Measurements from ENCODE around the gene VCPKMT.

The VCPKMT gene

DNA sequence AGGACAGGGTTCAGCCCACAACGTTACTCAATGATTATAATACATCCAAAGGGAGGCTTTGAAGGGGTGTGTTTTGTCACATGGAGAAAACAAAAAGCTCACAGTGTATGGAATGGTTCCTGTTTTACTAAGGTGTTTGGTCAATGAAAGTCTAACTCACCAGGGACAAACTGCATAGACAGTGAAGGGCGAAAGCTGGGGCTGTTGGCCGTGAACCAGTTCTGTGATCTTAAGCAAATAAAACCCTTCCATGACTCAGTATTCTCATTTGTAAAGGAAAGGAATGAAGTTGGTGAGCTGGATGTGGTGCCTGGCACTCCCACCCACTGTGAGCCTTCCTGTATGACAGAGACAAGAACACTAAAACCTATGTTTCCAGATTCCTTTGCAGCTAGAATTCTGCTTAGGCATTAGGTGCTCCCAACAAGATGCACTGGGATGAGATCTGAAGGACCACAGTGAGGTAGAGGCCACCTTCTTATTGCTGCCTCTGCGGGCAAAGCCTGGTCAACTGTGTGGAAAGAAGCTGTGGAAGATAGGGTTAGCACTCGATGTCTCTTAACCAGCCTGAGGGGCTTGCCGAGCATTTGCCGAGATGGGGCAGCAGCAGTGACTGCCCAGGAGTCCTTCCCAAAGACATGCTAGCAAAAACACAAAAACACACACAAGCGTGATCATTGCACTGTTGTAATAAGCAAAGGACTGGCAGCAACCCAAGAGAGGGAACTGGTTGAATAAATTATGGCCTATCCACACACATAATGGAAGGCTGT is 48.5 kb downstream of the VCPKMT start:
- H3K4me1 Mint-ChIP-seq = peaks cover 56 to 75% of the 10 kb centered on the region in 2 donors

GRCh38 chr14:50065583-50065982 is 50.8 kb downstream of the VCPKMT start:
- peak overlapping the region; percentile 100 for H3K27ac Mint-ChIP-seq
- H3K4me3 Mint-ChIP-seq = peak overlapping the region in 1 of 2 donors; percentile 46
- DNase-seq (no peak), ATAC-seq (replicated peaks) (no peak)
- peaks cover 11 to 15% of the 10 kb centered on the region in 2 donors for H3K36me3 Mint-ChIP-seq
- H3K4me1 Mint-ChIP-seq = peaks cover 62 to 75% of the 10 kb centered on the region in 2 donors
- H3K27me3 Mint-ChIP-seq = no peaks in the 10 kb centered on the region
- no peaks in the 10 kb centered on the region for H3K9me3 Mint-ChIP-seq

More for the DNA sequence above, 48.5 kb downstream of the VCPKMT start:
- H3K36me3 Mint-ChIP-seq = peaks cover 9 to 16% of the 10 kb centered on the region in 2 donors
- DNase-seq (no peak), ATAC-seq (replicated peaks) (no peak)
- H3K9me3 Mint-ChIP-seq = no peaks in the 10 kb centered on the region
- peak overlapping the region; percentile 75 for H3K27ac Mint-ChIP-seq
- no peak overlapping the region for H3K4me3 Mint-ChIP-seq
- H3K27me3 Mint-ChIP-seq = no peaks in the 10 kb centered on the region

GRCh38 chr14:50064993-50065392 is 51.4 kb downstream of the VCPKMT start:
- ATAC-seq (replicated peaks) (peak; percentile 64 to 69), DNase-seq (peak; percentile 79)
- H3K27ac Mint-ChIP-seq = peak overlapping the region; percentile 100
- no peaks in the 10 kb centered on the region for H3K9me3 Mint-ChIP-seq
- H3K4me3 Mint-ChIP-seq = peak overlapping the region; percentile 40 to 48
- no peaks in the 10 kb centered on the region for H3K27me3 Mint-ChIP-seq
- H3K4me1 Mint-ChIP-seq = peaks cover 60 to 80% of the 10 kb centered on the region in 2 donors
- H3K36me3 Mint-ChIP-seq = peaks cover 11 to 15% of the 10 kb centered on the region in 2 donors

DNA sequence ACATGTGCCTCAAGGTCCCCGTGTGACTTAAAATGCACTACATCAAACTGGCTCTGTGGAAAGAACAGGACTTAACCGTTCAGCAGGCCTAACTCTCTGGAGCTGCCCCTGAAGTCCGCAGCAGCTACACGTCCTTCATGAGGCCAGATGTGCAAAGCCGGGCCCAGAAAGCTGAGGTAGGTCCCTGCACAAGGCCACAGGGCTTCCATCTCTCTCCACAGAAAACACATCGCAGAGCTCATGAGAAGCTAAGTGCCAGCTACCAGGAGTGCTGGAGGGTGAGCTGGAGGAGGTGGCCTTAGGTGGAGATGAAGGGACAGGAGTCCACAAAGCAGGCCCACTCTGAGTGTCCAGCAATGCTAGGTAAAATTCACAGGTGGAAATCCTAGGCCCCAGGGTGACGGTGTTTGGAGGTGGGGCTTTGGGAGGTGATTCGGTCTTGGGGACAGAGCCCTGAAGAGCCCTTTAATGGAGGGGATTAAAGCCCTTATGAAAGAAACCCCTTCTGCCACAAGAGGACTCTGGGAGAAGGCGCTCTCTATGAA is 52.4 kb downstream of the VCPKMT start:
- H3K4me3 Mint-ChIP-seq = no peak overlapping the region
- no peak for ATAC-seq (replicated peaks)

GRCh38 chr14:50062438-50063085 is 53.8 kb downstream of the VCPKMT start:
- Mint-ChIP-seq H3K27me3 (no peaks in the 10 kb centered on the region), H3K9me3 (no peaks in the 10 kb centered on the region), H3K4me1 (peaks cover 64 to 90% of the 10 kb centered on the region in 2 donors), H3K36me3 (peaks cover 7 to 8% of the 10 kb centered on the region in 2 donors), H3K4me3 (peak overlapping the region; percentile 86 to 98), H3K27ac (peak overlapping the region; percentile 100)
- DNase-seq (peak; percentile 63), ATAC-seq (replicated peaks) (peak; percentile 55 to 67)

More for the DNA sequence above, 52.4 kb downstream of the VCPKMT start:
- H3K9me3 Mint-ChIP-seq = no peaks in the 10 kb centered on the region
- H3K36me3 Mint-ChIP-seq = peaks cover 11 to 15% of the 10 kb centered on the region in 2 donors
- no peak for DNase-seq
- H3K4me1 Mint-ChIP-seq = peaks cover 65 to 90% of the 10 kb centered on the region in 2 donors
- peak overlapping the region; percentile 100 for H3K27ac Mint-ChIP-seq
- no peaks in the 10 kb centered on the region for H3K27me3 Mint-ChIP-seq

DNA sequence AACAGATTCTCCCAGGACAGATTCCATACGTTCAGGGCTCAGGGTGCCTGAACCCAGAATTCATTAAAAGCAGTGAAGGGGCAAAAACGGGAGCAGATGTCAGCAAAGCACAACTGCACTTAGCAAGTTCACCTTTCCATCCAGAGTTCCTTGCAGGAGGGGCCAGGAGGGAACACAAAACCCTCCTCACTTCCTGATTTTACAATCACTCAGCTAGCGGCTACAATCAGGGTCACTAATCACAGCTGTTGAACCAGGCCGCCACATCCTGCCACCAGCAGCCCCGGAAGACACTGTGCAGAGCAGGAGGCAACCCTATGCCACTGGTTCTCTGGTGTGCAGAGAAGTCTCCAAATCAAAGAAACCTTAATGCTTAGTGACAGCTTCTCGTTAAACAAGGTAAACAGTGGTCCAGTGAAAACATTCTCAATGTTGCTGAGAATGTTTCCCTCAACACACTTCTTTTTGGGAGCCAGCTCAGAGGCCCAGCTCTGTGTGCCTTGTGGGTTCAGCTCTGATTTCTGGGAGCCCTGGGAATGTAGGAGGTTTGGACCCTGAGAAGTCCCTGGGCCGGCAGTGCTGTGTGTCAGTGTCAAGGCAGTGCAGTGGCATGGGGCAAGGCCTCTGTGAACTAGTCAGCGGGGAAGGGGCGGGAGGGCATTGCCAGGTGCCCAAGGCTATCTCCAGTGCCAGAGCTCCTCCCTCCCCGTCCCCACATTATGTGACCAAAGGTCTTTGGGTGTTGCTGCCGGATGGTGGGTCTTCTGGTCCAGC is 54.5 kb downstream of the VCPKMT start:
- Mint-ChIP-seq H3K4me3 (peak overlapping the region; percentile 86 to 98), H3K36me3 (peaks cover 5 to 7% of the 10 kb centered on the region in 2 donors), H3K27me3 (no peaks in the 10 kb centered on the region), H3K4me1 (peaks cover 64 to 90% of the 10 kb centered on the region in 2 donors), H3K9me3 (no peaks in the 10 kb centered on the region), H3K27ac (peak overlapping the region; percentile 100)
- ATAC-seq (replicated peaks) = peak; percentile 81 to 83
- peak; percentile 75 for DNase-seq

DNA sequence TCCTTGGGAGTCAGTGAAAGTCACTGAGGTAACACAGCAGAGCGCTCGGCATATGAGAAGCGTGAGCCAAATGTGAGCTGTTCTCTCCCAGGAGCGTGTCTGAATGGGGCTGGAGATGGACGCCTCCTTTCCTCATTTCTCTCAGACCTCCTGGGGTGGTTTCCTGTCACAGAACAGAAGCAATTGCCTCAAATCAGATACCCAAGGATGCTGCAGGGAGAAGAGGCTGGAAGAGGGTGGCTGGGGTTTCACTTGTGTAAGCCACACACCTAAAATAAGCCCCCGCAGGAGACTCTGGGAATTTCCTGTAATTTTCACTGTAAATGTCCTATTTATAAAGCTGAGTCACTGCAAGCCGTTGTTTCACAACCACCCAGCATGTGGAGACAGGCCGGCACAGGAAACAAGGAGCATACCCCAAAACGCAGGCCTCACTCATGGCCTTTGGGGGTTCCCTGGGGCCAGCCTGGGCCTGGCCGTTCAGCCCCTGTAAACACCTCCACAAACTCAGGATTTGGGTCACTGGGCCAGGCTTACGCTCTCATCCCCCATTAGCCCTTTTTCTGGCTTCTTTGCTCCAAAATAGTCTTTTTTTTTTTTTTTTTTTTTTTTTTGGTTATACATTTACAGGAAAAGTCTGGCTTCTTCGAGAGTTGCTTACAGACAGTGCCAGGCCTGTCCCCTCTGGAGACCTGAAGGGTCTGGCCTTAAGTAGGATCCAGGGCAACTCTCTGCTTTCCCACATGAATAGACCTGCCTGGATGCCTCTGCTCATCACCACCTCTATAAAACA is 55.3 kb downstream of the VCPKMT start:
- no peaks in the 10 kb centered on the region for H3K27me3 Mint-ChIP-seq
- peak overlapping the region; percentile 86 to 98 for H3K4me3 Mint-ChIP-seq
- H3K27ac Mint-ChIP-seq = peak overlapping the region; percentile 100
- H3K9me3 Mint-ChIP-seq = no peaks in the 10 kb centered on the region
- H3K4me1 Mint-ChIP-seq = peaks cover 62 to 90% of the 10 kb centered on the region in 2 donors
- DNase-seq (peak; percentile 54), ATAC-seq (replicated peaks) (peak; percentile 27 to 33)
- H3K36me3 Mint-ChIP-seq = peaks cover 2 to 10% of the 10 kb centered on the region in 2 donors

DNA sequence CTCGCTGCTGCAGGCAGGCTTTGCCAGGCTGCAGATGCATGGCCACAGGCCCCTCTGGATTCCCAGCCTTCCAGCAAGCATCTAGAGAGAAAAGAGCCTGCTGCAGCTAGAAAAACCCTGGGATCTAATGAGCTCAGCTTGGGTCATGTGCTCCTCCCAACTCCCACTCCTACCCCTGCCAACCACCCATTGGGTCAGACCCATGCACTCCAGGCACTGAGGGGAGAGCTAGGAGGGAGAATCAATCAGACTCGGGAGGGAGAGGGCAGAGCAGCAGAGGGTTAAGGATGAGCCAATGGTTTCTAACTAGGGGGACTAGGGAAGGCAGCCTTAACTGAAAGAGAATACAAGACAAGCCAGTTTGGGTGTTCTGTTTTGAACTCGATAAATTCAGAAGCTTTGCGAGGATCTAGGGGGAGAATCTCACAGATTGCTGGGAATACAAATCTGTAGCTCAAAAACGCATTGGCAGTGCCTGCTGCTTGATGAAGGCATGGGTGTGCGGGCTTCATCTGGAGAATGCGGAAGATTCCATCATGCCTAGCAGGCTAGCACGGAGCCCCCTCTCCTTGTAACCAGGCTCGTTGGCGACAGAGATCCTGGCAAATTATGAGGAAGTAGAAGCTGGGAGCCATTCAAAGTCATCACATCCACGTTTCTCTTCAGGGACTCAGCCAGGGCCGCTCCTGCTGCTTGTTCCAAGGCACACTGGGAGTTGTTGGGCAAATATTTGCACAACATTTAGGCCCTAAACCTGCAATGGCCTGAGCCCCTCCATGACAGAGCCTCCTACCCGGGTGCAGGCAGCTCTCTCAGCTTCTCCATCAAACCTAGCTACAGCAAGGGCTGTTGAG is 56.4 kb downstream of the VCPKMT start:
- Mint-ChIP-seq H3K4me1 (peaks cover 57 to 84% of the 10 kb centered on the region in 2 donors), H3K4me3 (no peak overlapping the region), H3K27me3 (no peaks in the 10 kb centered on the region), H3K9me3 (no peaks in the 10 kb centered on the region), H3K27ac (peak overlapping the region; percentile 100), H3K36me3 (peaks cover 2 to 7% of the 10 kb centered on the region in 2 donors)
- no peak for DNase-seq
- ATAC-seq (replicated peaks) = no peak

Data from stimulated activated naive B cell treated with anti-CD40 and anti-IgM and Interleukin-4, amounts not matched to agents 10 μg/mL and 1 μg/mL and 100 μg/mL, for 72 hours (primary cell).